HG02642 (cell line): ENCODE data around the gene TMEFF2.

Experiments
- ATAC-seq: cut with Tn5 transposase; IDR thresholded peaks from one replicate; pipeline ENCODE4 v1.9.1; 2021; ENCODE audit warnings: mild to moderate bottlenecking; ENCODE audit not compliant: unreplicated experiment, poor library complexity

Gene TMEFF2

GRCh38 chr2:191917430-191917881 lies 277.3 kb downstream of the TMEFF2 start:
- ATAC-seq = no peak

- no peak for ATAC-seq
These were observed 277.9 kb downstream of the TMEFF2 start for GRCh38 chr2:191916826-191917225.

GRCh38 chr2:191915750-191916149 lies 279.0 kb downstream of the TMEFF2 start:
- ATAC-seq = no peak

- ATAC-seq = no peak
These were observed 280.9 kb downstream of the TMEFF2 start for GRCh38 chr2:191913796-191914195.

GRCh38 chr2:191912764-191913163 lies 282.0 kb downstream of the TMEFF2 start:
- no peak for ATAC-seq

GRCh38 chr2:191910518-191910917 lies 284.2 kb downstream of the TMEFF2 start:
- ATAC-seq = no peak

- no peak for ATAC-seq
These were observed 285.9 kb downstream of the TMEFF2 start for GRCh38 chr2:191908874-191909273.

GRCh38 chr2:191907545-191907944 lies 287.2 kb downstream of the TMEFF2 start:
- no peak for ATAC-seq

- no peak for ATAC-seq
These were observed 287.6 kb downstream of the TMEFF2 start for GRCh38 chr2:191907091-191907490.

- ATAC-seq = no peak
These were observed 289.4 kb downstream of the TMEFF2 start for GRCh38 chr2:191905336-191905735.

- no peak for ATAC-seq
These were observed 293.7 kb downstream of the TMEFF2 start for GRCh38 chr2:191901031-191901430.

GRCh38 chr2:191899410-191899809 lies 295.3 kb downstream of the TMEFF2 start:
- ATAC-seq = no peak
